ENCODE results near the gene ATP9B. TPM values are rescaled to one million over a fixed set of nuclear protein-coding genes. Genes with fewer than 3 reads are reported as not detected.

Gene ATP9B
- total and polyA plus RNA-seq, 4 donors: 7.1 to 31.4 (median 15.5) TPM

GRCh38 chr18:79166702-79167101 is 97.5 kb downstream of the ATP9B start:
- Histone ChIP-seq H3K27me3 (ENCODE audit: control insufficient read depth in 4 of 4, insufficient read depth in 4 of 4, low read length in 3 of 4) (no peaks in the 10 kb centered on the region), H3K9ac (ENCODE audit: low read depth in 1 of 2, low read length in 2 of 2) (no peak overlapping the region), H3K4me3 (ENCODE audit: low read depth in 1 of 3, low read length in 3 of 3) (no peak overlapping the region), H3K36me3 (ENCODE audit: control insufficient read depth in 4 of 4, insufficient read depth in 3 of 4, low read depth in 1 of 4, low read length in 3 of 4) (peaks cover 0 to 14% (median 8%) of the 10 kb centered on the region in 4 donors), H3K4me1 (ENCODE audit: control insufficient read depth in 4 of 4, insufficient read depth in 4 of 4, low read length in 3 of 4) (peaks cover 0 to 6% (median 1%) of the 10 kb centered on the region in 4 donors), H3K9me3 (ENCODE audit: control insufficient read depth in 4 of 4, low read length in 3 of 4) (no peaks in the 10 kb centered on the region), H3K27ac (ENCODE audit: low read depth in 1 of 2, low read length in 2 of 2) (no peak overlapping the region)
- DNase-seq (ENCODE audit: low spot score): no peak
- TF ChIP-seq HNF4A (conservative IDR thresholded peaks at IDR 0.05) (no peak), TAF1 (conservative IDR thresholded peaks at IDR 0.05) (no peak), REST (IDR thresholded peaks at IDR 0.05) (no peak), CTCF (IDR thresholded peaks at IDR 0.05; ENCODE audit: low read depth, low read length, missing input control) (no peak)
- WGBS: 96% methylated on average over 13 of the region's 13 CpGs

GRCh38 chr18:79167526-79168190 is 98.5 kb downstream of the ATP9B start:
- H3K9ac ChIP-seq (ENCODE audit: low read depth in 1 of 2, low read length in 2 of 2): no peak overlapping the region
- H3K4me1 ChIP-seq (ENCODE audit: control insufficient read depth in 4 of 4, insufficient read depth in 4 of 4, low read length in 3 of 4): peaks cover 0 to 6% (median 1%) of the 10 kb centered on the region in 4 donors
- no peaks in the 10 kb centered on the region for H3K27me3 ChIP-seq (ENCODE audit: control insufficient read depth in 4 of 4, insufficient read depth in 4 of 4, low read length in 3 of 4)
- TF ChIP-seq RAD21 (IDR thresholded peaks at IDR 0.05) (no peak), HNF4G (IDR thresholded peaks at IDR 0.05) (no peak), RXRA (IDR thresholded peaks at IDR 0.05) (no peak), NR2F2 (IDR thresholded peaks at IDR 0.05) (no peak), CTCF (IDR thresholded peaks at IDR 0.05; ENCODE audit: low read depth, low read length, missing input control) (no peak), TAF1 (conservative IDR thresholded peaks at IDR 0.05) (no peak), GABPA (IDR thresholded peaks at IDR 0.05 in 1 of 2, conservative IDR thresholded peaks at IDR 0.05 in 1 of 2) (no peak), ATF3 (IDR thresholded peaks at IDR 0.05) (no peak)
- H3K9me3 ChIP-seq (ENCODE audit: control insufficient read depth in 4 of 4, low read length in 3 of 4): no peaks in the 10 kb centered on the region
- H3K4me3 ChIP-seq (ENCODE audit: low read depth in 1 of 3, low read length in 3 of 3): no peak overlapping the region
- 93% methylated on average over 18 of the region's 18 CpGs for WGBS
- no peak overlapping the region for H3K27ac ChIP-seq (ENCODE audit: low read depth in 1 of 2, low read length in 2 of 2)
- H3K36me3 ChIP-seq (ENCODE audit: control insufficient read depth in 4 of 4, insufficient read depth in 3 of 4, low read depth in 1 of 4, low read length in 3 of 4): peaks cover 0 to 14% (median 6%) of the 10 kb centered on the region in 4 donors
- DNase-seq (ENCODE audit: low spot score): no peak

Data from liver (tissue), 9 donors.